HG02763 (cell line): ENCODE results near the gene LOXL3.
"Not testable (repeated sequence)": the region's sequence is repeated elsewhere in the genome, so short reads cannot be mapped to it uniquely, and the experiment has no call there.

ENCODE experiments used
- ATAC-seq: cut with Tn5 transposase; IDR thresholded peaks from one replicate; pipeline ENCODE4 v1.9.1; 2021; ENCODE audit warnings: mild to moderate bottlenecking, moderate library complexity; ENCODE audit not compliant: unreplicated experiment

The LOXL3 gene

DNA sequence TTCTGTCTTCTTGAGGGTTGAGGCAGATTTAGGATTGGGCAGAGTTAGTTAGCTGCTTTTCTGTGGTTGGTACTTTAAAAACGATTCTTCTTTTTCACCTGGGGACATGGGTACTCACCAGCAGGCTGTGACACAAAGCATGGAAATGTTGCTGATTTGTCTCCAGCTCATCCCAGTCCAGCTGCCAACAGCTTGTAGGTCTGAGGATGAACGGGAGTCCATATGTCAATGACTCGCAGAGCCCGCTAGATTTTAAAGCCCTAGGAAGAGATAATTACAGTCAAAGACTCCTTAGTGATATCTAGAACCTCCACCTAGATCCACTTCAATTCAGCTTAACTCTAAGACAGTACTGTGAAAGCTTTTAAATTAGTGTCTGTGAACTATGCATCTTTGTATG is 21.6 kb upstream of the LOXL3 start:
- ATAC-seq: no peak

DNA sequence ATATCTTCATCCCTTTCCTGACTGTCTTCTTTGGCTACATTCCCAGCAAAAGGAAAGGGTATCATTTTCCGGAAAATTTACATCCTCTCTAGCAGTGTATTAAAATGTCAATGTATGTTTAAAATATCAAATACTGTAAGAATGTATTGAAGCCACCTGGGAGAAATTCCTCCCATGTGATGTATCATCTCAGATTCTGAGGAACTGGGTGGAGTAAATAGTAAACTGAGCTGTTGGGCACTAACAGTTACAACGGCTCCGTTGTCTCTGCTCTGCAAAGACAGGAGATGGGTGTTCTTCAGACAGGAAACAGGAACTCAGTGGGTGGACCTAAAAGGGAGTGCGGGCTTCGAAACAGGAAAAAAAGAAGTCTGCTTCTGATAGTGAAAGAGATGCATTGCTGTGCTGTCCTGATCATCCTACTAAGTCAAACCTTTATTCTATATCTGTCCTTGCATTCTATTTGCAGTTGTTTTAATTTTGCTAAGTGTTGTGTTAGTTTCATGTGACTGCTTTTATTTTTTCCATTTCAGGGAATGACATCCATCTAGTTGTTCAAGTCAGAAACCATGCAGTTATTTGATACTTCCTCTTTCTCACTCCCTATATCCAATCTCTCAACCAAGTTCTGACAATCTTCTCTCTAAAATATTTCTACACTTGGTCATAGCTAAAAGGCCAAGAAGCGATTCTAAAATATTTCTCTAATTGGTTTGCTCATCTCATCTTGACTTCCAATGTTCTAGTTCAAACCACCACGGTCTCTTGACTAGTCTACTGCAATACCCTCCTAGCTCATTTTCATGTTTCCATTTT is 20.2 kb upstream of the LOXL3 start:
- peak; percentile 31 for ATAC-seq

DNA sequence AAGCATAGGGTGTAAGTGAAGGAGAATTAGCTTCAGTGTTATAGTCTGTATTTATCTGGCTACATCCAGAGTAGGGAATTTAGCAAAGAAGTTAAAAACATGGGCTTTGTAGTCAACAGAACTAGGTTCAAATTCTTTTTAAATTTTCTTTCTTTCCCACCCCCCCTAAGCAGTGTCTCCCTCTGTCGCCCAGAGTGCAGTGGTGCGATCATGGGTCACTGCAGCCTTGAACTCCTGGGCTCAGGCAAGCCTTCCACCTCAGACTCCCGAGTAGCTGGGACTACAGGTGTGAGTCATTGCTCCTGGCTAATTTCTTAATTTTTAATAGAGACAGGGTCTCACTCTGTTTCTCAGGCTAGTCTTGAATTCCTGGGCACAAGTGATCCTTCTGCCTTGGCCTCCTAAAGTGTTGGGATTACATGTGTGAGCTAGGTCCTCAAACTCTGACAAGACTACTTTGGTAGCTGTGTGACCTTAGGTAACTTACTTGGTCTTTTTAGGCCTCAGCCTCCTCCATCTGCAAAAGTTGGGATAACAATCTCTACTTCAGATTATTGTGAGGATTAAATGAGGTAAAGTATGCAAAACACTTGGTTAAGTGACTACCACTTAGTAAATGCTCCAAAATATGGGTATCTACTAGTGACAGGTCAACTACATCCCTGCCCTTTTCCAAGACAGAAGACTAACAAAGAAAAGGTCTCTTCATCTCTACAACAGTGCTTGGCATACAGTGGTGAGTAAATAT is 18.6 kb upstream of the LOXL3 start:
- ATAC-seq: no peak

DNA sequence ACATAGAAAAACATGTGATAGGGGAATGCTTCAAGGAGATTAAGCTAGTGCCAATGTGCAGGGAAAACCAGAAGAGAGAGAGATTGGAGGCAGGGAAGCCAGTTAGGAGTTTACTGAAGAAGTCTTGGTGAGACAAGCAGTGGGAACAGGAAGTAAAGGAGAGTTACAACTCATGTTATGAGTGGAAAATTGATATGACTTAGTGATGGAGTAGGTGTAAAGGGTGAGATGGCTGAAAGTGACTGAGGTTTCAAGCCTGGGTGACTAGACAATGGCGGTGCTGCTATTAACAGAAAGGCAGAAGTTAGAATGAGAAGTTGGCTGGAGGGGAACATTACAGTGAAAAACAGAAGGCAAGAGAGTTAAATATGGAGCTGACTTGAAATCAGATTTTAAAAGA is 17.3 kb upstream of the LOXL3 start:
- peak; percentile 69 for ATAC-seq

DNA sequence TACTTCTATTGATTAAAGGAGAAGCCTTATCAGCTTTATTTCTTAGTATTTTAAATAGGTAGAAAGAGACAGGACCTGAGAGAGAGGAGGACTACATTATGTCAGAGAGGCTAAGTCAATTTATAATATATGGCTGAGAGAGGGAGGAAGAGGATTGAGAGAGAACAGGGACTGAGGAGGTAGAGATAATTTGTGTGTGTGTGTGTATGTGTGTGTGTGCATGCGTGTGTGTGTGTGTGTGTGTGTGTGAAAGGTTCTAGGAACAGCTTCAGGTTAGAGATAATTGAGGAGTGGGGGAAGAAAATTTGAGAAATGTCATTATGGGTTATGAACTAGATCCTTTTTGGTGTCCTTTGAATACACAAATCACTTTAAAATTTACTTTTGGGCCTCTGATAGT is 15.9 kb upstream of the LOXL3 start:
- ATAC-seq: no peak

DNA sequence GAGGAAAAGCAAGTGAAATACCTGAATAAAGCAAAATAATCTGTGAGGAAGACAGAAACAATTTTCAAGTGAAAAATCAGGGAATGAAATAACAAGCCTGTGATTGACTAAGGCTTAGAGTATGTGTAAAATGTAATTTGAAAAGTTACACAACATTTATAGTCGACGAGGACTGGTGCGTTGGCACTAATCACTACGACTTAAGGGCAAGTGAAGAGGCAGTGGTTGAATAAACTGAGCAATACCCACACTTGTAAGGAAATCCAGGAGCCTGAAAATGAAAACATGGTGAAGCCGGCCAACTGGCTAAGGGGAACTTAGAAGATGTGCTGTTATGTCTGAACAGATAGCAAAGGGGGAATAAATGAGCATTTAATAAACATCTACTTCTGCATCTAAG is 14.1 kb upstream of the LOXL3 start:
- no peak for ATAC-seq

DNA sequence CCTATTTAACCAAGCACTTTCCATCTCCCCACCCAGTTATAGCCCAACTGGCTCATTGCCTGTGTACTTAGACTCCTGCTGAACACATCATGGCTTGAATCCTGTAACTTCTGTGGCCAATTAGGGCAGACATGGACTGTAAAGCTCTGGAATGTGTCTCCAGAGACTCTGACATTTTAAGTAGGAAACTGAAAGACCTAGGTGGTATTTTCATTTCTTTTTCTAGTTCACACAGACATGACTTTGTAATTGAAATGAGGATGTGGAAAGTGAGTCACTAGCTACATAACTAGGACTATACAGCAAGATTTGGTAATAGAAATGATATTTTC is 13.0 kb upstream of the LOXL3 start:
- ATAC-seq: no peak

DNA sequence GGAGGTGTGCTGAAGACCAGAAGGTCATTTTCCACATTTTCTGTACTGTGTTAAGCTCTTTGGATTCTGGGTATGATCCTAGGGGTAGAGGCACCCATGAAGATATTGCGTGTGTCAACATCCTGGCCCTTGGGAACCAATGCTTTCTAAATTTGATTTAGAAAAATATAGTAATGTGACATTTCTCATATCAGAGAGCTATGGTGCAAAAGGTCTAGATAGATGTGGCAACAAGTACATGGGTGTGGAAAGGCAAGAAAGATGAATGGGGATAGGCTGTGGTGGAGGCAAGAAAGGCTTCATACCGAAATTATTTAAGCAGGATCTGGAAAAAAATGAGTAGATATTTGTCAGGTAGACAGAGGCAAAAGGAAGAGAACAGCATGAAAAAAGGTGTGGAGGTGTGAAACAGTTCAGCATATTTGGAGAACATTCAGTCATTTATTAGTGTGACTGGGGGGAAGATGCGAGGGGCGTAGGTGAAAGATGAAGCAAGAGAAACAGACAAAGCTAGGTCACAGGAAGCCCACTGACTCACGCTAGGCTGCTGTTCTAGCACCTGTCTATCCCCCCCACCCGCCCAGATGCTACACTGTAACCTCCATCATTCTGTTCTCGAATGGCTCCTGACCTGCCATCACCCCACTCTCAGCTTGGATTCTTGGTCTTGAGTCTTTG is 12.5 kb upstream of the LOXL3 start:
- no peak for ATAC-seq

DNA sequence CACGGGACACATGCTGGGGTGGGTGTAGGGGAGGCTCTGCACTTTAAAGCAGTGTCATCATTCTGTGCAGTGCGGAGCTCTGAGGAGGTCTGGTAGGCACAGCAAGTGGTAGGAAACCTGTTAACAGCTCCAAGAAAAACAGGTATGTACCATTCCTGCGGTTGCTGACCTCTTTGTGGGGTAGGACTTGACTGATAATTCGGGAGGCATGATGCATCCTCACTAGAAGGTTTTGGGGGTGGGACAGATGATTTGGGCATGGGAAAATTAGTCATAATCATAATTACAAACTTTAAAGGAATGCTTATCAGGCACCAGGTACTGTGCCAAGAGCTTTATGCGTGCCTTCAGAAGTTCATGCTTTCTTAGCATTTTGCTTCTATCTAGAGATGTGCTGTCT is 10.5 kb upstream of the LOXL3 start:
- no peak for ATAC-seq

DNA sequence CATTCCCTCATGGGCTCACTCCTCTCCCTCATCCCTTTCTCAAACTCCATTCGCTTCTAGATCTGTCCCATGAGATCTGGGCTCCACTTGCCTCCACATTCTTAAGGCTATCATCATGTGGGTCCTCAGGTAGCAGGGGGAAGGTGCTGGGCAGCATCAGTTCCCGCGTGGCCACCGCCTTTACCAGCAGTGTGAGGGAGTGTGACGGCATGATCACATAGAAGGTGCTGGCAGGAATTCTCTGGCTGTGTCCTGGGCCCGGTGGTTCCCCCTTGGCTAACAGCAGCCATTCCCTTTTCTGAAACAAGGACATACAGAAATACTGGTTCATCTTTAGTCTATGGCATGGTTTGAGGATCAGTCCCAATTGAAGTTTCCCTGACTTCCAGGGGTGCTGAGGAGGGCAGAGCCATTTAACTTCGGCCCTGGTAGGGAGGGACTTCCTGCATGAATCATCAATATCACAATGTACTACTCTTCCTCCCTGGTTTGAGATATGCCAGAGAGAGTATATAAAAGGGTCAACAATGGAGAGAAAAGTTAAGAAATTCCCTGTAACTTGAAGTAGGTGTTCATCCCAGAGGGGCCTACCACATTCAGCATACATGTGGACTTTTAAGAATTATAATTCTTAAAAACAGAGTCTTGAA is 8.5 kb upstream of the LOXL3 start:
- ATAC-seq: no peak

DNA sequence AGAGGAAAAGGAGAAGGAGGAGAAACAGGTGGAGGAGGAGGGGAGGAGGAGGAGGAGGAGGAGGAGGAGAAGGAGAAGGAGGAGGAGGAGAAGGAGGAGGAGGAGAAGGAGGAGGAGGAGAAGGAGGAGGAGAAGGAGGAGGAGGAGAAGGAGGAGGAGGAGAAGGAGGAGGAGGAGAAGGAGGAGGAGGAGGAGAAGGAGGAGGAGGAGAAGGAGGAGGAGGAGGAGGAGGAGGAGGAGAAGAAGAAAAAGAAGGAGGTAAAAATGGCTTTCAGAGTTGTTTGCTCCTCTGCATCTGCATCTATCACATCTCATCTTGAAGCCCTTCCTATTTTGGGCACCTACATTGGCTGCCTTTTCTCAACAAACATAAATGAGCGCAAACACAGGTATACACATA is 7.3 kb upstream of the LOXL3 start:
- not testable (repeated sequence) for ATAC-seq

DNA sequence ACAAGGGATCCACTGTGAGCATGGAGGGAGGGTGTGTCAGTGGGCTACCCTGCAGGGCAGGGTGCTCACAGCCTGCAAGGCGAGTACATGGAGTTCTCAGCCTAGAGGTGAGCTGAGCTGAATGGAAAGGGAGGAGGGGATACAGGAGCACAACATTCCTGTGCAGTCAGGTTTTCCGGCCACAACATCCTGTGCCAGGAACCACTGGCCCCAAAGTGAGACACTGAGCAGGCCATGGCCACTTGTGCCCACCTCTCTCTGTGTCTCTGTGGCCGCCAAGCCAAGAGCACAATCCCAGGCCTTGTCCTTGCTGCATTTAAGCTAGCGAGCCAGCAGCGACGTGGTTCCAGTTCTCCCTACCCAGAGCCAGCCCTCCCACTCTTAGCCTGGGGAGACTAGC is 6.8 kb upstream of the LOXL3 start:
- no peak for ATAC-seq

DNA sequence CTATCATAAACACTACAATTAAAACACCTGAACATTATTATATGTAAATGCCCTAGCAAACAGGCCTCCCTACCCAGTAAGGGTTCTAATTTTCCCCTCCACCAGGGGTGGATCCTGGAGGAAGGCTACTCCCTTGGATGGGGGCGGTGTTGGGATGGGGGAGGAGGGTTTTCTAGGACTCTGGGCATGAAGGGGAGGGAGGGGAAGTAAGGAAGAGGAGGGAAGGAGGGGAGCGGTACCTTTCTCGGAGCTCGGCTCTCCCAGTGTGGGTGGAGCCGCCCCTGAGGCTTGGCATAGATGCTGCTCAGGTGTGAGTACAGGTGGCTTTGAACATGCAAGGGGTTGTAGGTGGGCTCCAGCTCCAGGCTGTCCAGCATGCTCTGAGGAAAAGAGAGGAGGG is 6.2 kb upstream of the LOXL3 start:
- ATAC-seq: no peak

DNA sequence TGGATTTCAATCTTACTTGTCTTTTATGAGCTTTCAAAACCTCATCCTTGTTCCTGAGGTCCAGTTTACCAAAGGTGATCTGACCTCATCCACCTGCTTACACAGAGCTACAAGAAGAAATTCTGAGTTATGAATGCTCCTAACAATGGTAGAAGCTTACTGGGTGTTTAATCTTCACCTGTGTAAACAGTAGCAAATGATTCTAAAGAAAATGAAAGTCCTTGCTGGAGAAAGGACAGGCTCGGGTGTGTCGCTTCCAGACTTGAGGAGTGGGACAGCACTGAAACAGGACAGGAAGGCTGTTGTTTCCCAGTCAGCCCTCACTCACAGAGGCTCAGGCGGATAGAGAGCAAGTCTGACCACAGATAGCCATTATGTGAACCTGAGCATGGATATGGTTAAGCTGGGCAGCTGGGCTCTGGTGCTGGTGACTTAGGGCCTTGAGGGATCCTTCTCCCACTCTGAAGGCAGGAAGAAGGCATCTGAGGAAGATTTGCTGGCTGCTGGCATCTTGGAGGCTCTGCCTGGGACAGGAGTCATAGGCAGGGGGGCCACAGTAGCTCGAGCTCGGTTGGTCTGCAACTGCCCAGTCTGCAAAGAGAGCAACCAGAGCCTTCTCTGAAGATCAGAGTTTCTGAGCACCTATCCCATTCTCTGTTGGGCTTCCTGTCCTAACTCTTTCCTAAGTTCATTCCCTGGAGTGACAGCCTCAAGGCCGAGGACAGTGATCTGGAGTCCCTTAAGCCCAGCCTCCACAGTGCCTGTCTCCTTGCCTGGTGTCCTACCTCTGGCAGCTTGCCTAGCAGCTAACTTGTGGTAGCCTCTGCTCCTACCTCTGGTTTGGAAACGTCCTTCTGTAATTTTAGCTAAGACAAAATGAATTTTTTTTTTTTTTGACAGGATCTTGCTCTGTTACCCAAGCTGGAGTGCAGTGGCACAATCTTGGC is 4.8 kb upstream of the LOXL3 start:
- ATAC-seq: no peak

DNA sequence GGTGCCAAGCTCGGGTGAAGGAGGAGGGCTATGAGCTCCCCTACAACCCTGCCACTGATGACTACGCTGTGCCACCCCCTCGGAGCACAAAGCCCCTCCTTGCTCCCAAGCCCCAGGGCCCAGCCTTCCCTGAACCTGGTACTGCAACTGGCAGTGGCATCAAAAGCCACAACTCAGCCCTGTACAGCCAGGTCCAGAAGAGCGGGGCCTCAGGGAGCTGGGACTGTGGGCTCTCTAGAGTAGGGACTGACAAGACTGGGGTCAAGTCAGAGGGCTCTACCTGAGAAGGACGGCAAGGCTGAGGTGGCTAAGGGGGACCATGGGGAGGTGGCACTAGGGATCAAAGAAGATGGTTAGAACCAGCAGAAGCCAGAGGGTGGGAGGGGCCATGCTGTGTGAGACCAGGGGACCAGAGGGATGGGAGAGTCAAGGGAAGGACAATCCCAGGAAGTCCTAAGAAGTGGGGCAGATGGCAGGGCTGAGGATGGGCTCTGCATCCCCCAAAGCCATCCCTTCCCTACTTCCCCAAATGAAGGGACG is 3.2 kb upstream of the LOXL3 start:
- ATAC-seq: no peak

DNA sequence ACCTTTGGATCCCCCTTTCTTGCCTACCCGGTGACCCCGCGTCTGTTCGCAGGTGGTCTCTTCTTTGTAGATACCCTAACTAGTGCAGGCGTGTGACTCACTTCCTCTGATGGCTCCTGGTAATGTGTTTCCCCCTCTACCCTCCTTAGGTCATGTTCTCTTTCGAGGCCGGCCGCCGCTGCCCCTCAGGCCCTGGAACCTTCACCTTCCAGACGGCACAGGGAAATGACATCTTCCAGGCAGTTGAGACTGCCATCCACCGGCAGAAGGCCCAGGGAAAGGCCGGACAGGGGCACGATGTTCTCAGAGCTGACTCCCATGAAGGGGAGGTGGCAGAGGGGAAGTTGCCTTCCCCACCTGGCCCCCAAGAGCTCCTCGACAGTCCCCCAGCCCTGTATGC is 2.4 kb upstream of the LOXL3 start:
- no peak for ATAC-seq

DNA sequence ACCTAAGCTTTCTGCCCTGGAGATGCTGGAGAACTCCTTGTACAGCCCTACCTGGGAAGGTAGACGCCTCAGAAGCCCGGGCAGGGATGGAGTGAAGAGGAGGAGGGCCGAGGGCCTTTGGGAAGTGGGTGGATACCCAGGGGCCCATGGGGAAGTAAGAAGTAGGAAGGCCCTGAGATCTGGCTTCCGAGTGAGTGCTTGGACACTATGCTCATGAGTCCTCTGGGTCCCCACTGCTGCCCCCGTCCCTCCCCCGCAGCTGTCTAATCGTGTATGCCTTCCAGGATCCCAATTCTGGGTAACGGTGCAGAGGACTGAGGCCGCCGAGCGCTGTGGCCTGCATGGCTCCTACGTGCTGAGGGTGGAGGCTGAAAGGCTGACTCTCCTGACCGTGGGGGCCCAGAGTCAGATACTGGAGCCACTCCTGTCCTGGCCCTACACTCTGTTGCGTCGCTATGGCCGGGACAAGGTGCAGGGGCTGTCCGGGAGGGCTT is 1.9 kb upstream of the LOXL3 start:
- no peak for ATAC-seq

DNA sequence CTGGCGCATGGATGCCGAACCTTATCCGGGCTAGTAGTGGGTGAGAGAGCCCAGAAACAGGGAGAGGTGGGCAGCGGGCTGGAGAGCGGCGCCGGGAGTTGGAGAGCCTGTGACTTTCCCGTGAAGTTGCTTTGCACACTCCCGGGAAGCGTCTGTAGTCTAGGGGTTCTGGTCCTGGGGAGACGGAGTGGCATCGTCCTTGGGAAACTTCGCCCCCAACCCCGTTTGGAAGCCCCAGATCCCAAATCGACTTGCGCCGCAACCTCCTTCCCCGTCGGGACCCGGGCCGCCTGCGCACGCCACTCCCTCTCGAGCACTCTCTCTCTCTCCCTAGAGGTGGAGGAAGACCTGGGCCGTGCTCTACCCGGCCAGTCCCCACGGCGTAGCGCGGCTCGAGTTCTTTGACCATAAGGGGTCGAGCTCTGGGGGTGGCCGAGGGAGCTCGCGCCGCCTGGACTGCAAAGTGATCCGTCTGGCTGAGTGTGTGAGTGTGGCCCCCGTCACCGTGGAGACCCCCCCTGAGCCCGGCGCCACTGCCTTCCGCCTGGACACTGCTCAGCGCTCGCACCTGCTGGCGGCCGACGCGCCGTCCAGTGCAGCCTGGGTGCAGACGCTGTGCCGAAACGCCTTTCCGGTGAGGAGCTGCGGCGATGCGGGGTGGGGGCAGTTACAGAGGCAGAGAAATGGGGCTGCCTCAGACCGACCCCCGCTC is 1.2 kb upstream of the LOXL3 start:
- ATAC-seq: peak; percentile 40
